GM19043 (cell line): Measurements from ENCODE around the gene COL6A3.

ENCODE experiments used
- ATAC-seq: cut with Tn5 transposase; IDR thresholded peaks from one replicate; pipeline ENCODE4 v1.9.1; 2021; ENCODE audit warnings: low read depth; ENCODE audit not compliant: unreplicated experiment

The COL6A3 gene

GRCh38 chr2:237278568-237278967 lies 135.4 kb downstream of the COL6A3 start:
- no peak for ATAC-seq

- no peak for ATAC-seq
Measured at GRCh38 chr2:237276716-237277490, 137.1 kb downstream of the COL6A3 start.
